GM23338 (cell line): ENCODE data around the gene WDR93. TPM values are rescaled to one million over a fixed set of nuclear protein-coding genes. Genes with fewer than 3 reads are reported as not detected.

ENCODE experiments used
- ATAC-seq: fragments of 200-7000 bp; cut with Tn5 transposase; 3 replicates; pipeline ENCODE4 v1.9.1; 2020
- DNase-seq: peaks from one replicate; pipeline ENCODE4 v3.0.0-alpha.2; 2015; ENCODE audit warnings: low spot score
- H2AFZ ChIP-seq: fragments of 200-600 bp; sonication (generic); 2 replicates; pipeline ENCODE4 v1.8.0; 2016; ENCODE audit warnings: antibody characterized with exemption, mild to moderate bottlenecking, moderate library complexity
- H3F3A ChIP-seq: fragments of 200-600 bp; sonication (generic); replicated peaks from 2 replicates; pipeline ENCODE4 v1.8.0; 2017; ENCODE audit warnings: antibody characterized with exemption, mixed run types, low read depth
- H3K27ac ChIP-seq: fragments of 200-600 bp; sonication (generic); 2 replicates; pipeline ENCODE4 v1.6.1; 2016; ENCODE audit warnings: low read depth
- H3K27me3 ChIP-seq: fragments of 200-600 bp; sonication (generic); 2 replicates; pipeline ENCODE4 v1.8.0; 2016; ENCODE audit warnings: mild to moderate bottlenecking, mixed run types, moderate library complexity; ENCODE audit not compliant: insufficient read depth
- H3K36me3 ChIP-seq: fragments of 200-600 bp; sonication (generic); 2 replicates; pipeline ENCODE4 v1.8.0; 2016; ENCODE audit warnings: mild to moderate bottlenecking; ENCODE audit not compliant: insufficient read depth
- H3K4me1 ChIP-seq: fragments of 200-600 bp; sonication (generic); 2 replicates; pipeline ENCODE4 v1.8.0; 2016; ENCODE audit warnings: mild to moderate bottlenecking, moderate library complexity; ENCODE audit not compliant: insufficient read depth
- H3K4me2 ChIP-seq: fragments of 200-600 bp; sonication (generic); 2 replicates; pipeline ENCODE4 v1.7.1; 2017; ENCODE audit warnings: mixed run types
- H3K4me3 ChIP-seq: fragments of 200-600 bp; sonication (generic); 2 replicates; pipeline ENCODE4 v1.6.1; 2016; ENCODE audit warnings: mixed run types
- H3K79me2 ChIP-seq: fragments of 200-600 bp; sonication (generic); replicated peaks from 2 replicates; pipeline ENCODE4 v1.8.0; 2017; ENCODE audit warnings: mild to moderate bottlenecking; ENCODE audit not compliant: insufficient read depth
- H3K9me2 ChIP-seq: fragments of 200-600 bp; sonication (generic); 2 replicates; pipeline ENCODE4 v1.8.0; 2017; ENCODE audit not compliant: insufficient read depth
- H4K20me1 ChIP-seq: fragments of 200-600 bp; sonication (generic); replicated peaks from 2 replicates; pipeline ENCODE4 v1.8.0; 2017; ENCODE audit warnings: mild to moderate bottlenecking; ENCODE audit not compliant: insufficient read depth
- H3K27ac Mint-ChIP-seq: 2 replicates; pipeline ENCODE4 v1.8.0; 2020; ENCODE audit warnings: inconsistent platforms, mild to moderate bottlenecking, moderate library complexity, mixed read lengths
- H3K27me3 Mint-ChIP-seq: 3 replicates; pipeline ENCODE4 v1.8.0; 2022; ENCODE audit warnings: low read depth, mild to moderate bottlenecking, moderate library complexity, mixed read lengths, inconsistent platforms; ENCODE audit not compliant: insufficient read depth, poor library complexity
- H3K36me3 Mint-ChIP-seq: 3 replicates; pipeline ENCODE4 v1.8.0; 2021; ENCODE audit warnings: low read depth, mild to moderate bottlenecking, inconsistent platforms, moderate library complexity, mixed read lengths
- H3K4me1 Mint-ChIP-seq: 3 replicates; pipeline ENCODE4 v1.8.0; 2020; ENCODE audit warnings: mild to moderate bottlenecking, inconsistent platforms, mixed read lengths
- H3K4me3 Mint-ChIP-seq: 3 replicates; pipeline ENCODE4 v1.8.0; 2021; ENCODE audit warnings: moderate library complexity, mild to moderate bottlenecking, inconsistent platforms, mixed read lengths
- H3K9me3 Mint-ChIP-seq: 3 replicates; pipeline ENCODE4 v1.8.0; 2020; ENCODE audit warnings: moderate library complexity, mild to moderate bottlenecking, inconsistent platforms, mixed read lengths
- CREB1 ChIP-seq: fragments of 250-450 bp; sonication (Bioruptor Pico); IDR thresholded peaks from 2 replicates; pipeline ENCODE4 v1.5.0; 2020; ENCODE audit warnings: low read depth, mild to moderate bottlenecking, moderate library complexity
- CTCF ChIP-seq, 2 experiments: fragments of 200-600 bp in 1 of 2; sonication (generic) in 1 of 2; conservative IDR thresholded peaks; 2 replicates each; pipeline versions ENCODE4 v1.5.1 to v1.6.1; 2016 to 2017; ENCODE audit warnings: antibody characterized with exemption in 2 of 2, low read depth in 2 of 2, mild to moderate bottlenecking in 2 of 2, moderate library complexity in 1 of 2
- EZH2 ChIP-seq: fragments of 200-600 bp; sonication (generic); IDR thresholded peaks from one replicate; pipeline ENCODE4 v1.8.0; 2017; ENCODE audit warnings: antibody characterized with exemption, mild to moderate bottlenecking, low read depth; ENCODE audit not compliant: unreplicated experiment
- EZH2phosphoT487 ChIP-seq: fragments of 200-600 bp; sonication (generic); IDR thresholded peaks from one replicate; pipeline ENCODE4 v1.8.1; 2018; ENCODE audit warnings: antibody characterized with exemption; ENCODE audit not compliant: unreplicated experiment
- JUNB ChIP-seq: IDR thresholded peaks from one replicate; pipeline ENCODE4 v1.6.1; 2016; ENCODE audit warnings: antibody characterized with exemption; ENCODE audit not compliant: unreplicated experiment
- NANOG ChIP-seq: IDR thresholded peaks from 2 replicates; pipeline ENCODE4 v1.6.1; 2016; ENCODE audit warnings: antibody characterized with exemption, borderline replicate concordance
- POLR2AphosphoS5 ChIP-seq: IDR thresholded peaks from 2 replicates; pipeline ENCODE4 v1.6.1; 2016; ENCODE audit warnings: antibody characterized with exemption, low read depth
- STAT1 ChIP-seq: IDR thresholded peaks from one replicate; pipeline ENCODE4 v1.6.1; 2016; ENCODE audit warnings: antibody characterized with exemption; ENCODE audit not compliant: unreplicated experiment
- ZNF114 ChIP-seq: fragments of 250-450 bp; sonication (Bioruptor Pico); IDR thresholded peaks from 2 replicates; pipeline ENCODE4 v1.5.0; 2020; ENCODE audit warnings: mild to moderate bottlenecking, moderate library complexity
- ZNF331 ChIP-seq: fragments of 250-450 bp; sonication (Bioruptor Pico); IDR thresholded peaks from 2 replicates; pipeline ENCODE4 v1.5.0; 2020; ENCODE audit warnings: low read depth, mild to moderate bottlenecking, moderate library complexity
- ZNF462 ChIP-seq: fragments of 250-450 bp; sonication (Bioruptor Pico); IDR thresholded peaks from 2 replicates; pipeline ENCODE4 v1.5.0; 2020; ENCODE audit warnings: mild to moderate bottlenecking, moderate library complexity
- polyA plus RNA-seq: library from polyadenylated mRNA; unstranded; fragments of >200 nt; fragmentation: Nextera tagmentation; extraction: Ambion mirVana; gene quantifications from 2 replicates; pipeline ENCODE4 v1.2.1, GENCODE V29; 2016
- total RNA-seq: library from RNA; depleted of rRNA; stranded (reverse); fragments of >200 nt; shearing (Covaris generic); gene quantifications from 2 replicates; pipeline ENCODE4 v1.2.3, GENCODE V29; 2014
- TF ChIP-seq, protein P1 (sequence below): IDR thresholded peaks from one replicate; pipeline ENCODE4 v1.6.1; 2018; ENCODE audit warnings: antibody characterized with exemption; ENCODE audit not compliant: unreplicated experiment
- TF ChIP-seq, protein P2 (sequence below): IDR thresholded peaks from 2 replicates; pipeline ENCODE4 v1.6.1; 2016; ENCODE audit warnings: antibody characterized with exemption

The WDR93 gene
- total and polyA plus RNA-seq, 2 experiments from 2014 or later = 0.14 TPM; not detected in 1

GRCh38 chr15:89664441-89665350 lies 25.9 kb upstream of the WDR93 start:
- TF ChIP-seq JUNB = no peak
- TF ChIP-seq POLR2AphosphoS5 = no peak
- no peak for TF ChIP-seq CREB1 (CRISPR knock-in tag)
- TF ChIP-seq ZNF114 (CRISPR knock-in tag) = no peak
- TF ChIP-seq, protein P1, sequence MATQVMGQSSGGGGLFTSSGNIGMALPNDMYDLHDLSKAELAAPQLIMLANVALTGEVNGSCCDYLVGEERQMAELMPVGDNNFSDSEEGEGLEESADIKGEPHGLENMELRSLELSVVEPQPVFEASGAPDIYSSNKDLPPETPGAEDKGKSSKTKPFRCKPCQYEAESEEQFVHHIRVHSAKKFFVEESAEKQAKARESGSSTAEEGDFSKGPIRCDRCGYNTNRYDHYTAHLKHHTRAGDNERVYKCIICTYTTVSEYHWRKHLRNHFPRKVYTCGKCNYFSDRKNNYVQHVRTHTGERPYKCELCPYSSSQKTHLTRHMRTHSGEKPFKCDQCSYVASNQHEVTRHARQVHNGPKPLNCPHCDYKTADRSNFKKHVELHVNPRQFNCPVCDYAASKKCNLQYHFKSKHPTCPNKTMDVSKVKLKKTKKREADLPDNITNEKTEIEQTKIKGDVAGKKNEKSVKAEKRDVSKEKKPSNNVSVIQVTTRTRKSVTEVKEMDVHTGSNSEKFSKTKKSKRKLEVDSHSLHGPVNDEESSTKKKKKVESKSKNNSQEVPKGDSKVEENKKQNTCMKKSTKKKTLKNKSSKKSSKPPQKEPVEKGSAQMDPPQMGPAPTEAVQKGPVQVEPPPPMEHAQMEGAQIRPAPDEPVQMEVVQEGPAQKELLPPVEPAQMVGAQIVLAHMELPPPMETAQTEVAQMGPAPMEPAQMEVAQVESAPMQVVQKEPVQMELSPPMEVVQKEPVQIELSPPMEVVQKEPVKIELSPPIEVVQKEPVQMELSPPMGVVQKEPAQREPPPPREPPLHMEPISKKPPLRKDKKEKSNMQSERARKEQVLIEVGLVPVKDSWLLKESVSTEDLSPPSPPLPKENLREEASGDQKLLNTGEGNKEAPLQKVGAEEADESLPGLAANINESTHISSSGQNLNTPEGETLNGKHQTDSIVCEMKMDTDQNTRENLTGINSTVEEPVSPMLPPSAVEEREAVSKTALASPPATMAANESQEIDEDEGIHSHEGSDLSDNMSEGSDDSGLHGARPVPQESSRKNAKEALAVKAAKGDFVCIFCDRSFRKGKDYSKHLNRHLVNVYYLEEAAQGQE = no peak
- TF ChIP-seq STAT1 = no peak
- TF ChIP-seq ZNF331 (CRISPR knock-in tag) = no peak
- no peak for TF ChIP-seq CTCF (conservative IDR thresholded peaks at IDR 0.05; ENCODE audit: low read depth in 2 of 2)
- no peak for TF ChIP-seq EZH2phosphoT487
- no peak for TF ChIP-seq NANOG
- no peak for TF ChIP-seq ZNF462 (CRISPR knock-in tag)
- TF ChIP-seq EZH2 = no peak
- TF ChIP-seq, protein P2, sequence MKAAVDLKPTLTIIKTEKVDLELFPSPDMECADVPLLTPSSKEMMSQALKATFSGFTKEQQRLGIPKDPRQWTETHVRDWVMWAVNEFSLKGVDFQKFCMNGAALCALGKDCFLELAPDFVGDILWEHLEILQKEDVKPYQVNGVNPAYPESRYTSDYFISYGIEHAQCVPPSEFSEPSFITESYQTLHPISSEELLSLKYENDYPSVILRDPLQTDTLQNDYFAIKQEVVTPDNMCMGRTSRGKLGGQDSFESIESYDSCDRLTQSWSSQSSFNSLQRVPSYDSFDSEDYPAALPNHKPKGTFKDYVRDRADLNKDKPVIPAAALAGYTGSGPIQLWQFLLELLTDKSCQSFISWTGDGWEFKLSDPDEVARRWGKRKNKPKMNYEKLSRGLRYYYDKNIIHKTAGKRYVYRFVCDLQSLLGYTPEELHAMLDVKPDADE = no peak
- Histone ChIP-seq H3K9me2 (no peaks in the 10 kb centered on the region), H3K27me3 (peaks cover 20% of the 10 kb centered on the region), H3K4me3 (peak overlapping the region; percentile 60), H3K27ac (no peak overlapping the region), H3K36me3 (no peaks in the 10 kb centered on the region), H3K4me2 (peak overlapping the region; percentile 90), H3K79me2 (no peaks in the 10 kb centered on the region), H3K4me1 (peaks cover 16% of the 10 kb centered on the region), H4K20me1 (no peaks in the 10 kb centered on the region), H2AFZ (peak overlapping the region; percentile 87), H3F3A (no peaks in the 10 kb centered on the region)
- peak overlapping the region; percentile 67 for H3K4me3 Mint-ChIP-seq
- ATAC-seq (no peak), DNase-seq (no peak)
- H3K4me1 Mint-ChIP-seq = peaks cover 19% of the 10 kb centered on the region
- no peaks in the 10 kb centered on the region; the same call in 2 of the 3 replicates for H3K9me3 Mint-ChIP-seq
- no peaks in the 10 kb centered on the region for H3K36me3 Mint-ChIP-seq
- peaks cover 15% of the 10 kb centered on the region for H3K27me3 Mint-ChIP-seq
- no peak overlapping the region for H3K27ac Mint-ChIP-seq
